A673 (cell line): ENCODE results near the gene TECPR1. TPM values are rescaled to one million over a fixed set of nuclear protein-coding genes. Genes with fewer than 3 reads are reported as not detected.

ENCODE experiments used
- BruUV-seq: library from RNA; stranded (reverse); fragments of 400-500 nt; replicated peaks from 2 replicates; lab custom pipeline; 2021; lab: Mats Ljungman, UMichigan
- CTCF ChIA-PET: fragments of 300-600 bp; sonication (Branson Sonifier 250); formaldehyde crosslinking; loops from one replicate; lab custom pipeline; 2022; ENCODE audit warnings: antibody characterized with exemption; lab: Charles Lee
- POLR2A ChIA-PET: fragments of 300-600 bp; sonication (Branson Sonifier 250); formaldehyde crosslinking; loops from one replicate; lab custom pipeline; 2022; ENCODE audit warnings: antibody characterized with exemption; ENCODE audit not compliant: low non-redundant PET; lab: Charles Lee
- DNase-seq: peaks from one replicate; pipeline ENCODE4 v3.0.0-alpha.2; 2015; ENCODE audit warnings: low spot score
- H3K27ac ChIP-seq: fragments of 200-600 bp; sonication (generic); 2 replicates; pipeline ENCODE4 v1.5.1; 2016; ENCODE audit warnings: mixed run types, low read depth, mild to moderate bottlenecking, mixed read lengths, antibody characterized with exemption, low read length; ENCODE audit not compliant: poor library complexity, severe bottlenecking
- H3K27me3 ChIP-seq: fragments of 200-600 bp; sonication (generic); replicated peaks from 2 replicates; pipeline ENCODE4 v1.6.1; 2017; ENCODE audit warnings: mixed run types, low read depth, mild to moderate bottlenecking, mixed read lengths, antibody characterized with exemption, low read length; ENCODE audit not compliant: insufficient read depth, poor library complexity
- H3K36me3 ChIP-seq: fragments of 200-600 bp; sonication (generic); 2 replicates; pipeline ENCODE4 v1.6.1; 2016; ENCODE audit warnings: mixed run types, mild to moderate bottlenecking, mixed read lengths, antibody characterized with exemption, low read length; ENCODE audit not compliant: insufficient read depth, poor library complexity, severe bottlenecking
- H3K4me1 ChIP-seq: fragments of 200-600 bp; sonication (generic); 2 replicates; pipeline ENCODE4 v1.6.1; 2017; ENCODE audit warnings: mixed run types, mild to moderate bottlenecking, mixed read lengths, antibody characterized with exemption, low read length; ENCODE audit not compliant: insufficient read depth, poor library complexity, severe bottlenecking
- H3K4me3 ChIP-seq: fragments of 200-600 bp; sonication (generic); 2 replicates; pipeline ENCODE4 v1.5.1; 2016; ENCODE audit warnings: low read depth, mixed run types, mild to moderate bottlenecking, mixed read lengths, low read length; ENCODE audit not compliant: poor library complexity, severe bottlenecking
- H3K9me3 ChIP-seq: fragments of 200-600 bp; sonication (generic); 2 replicates; pipeline ENCODE4 v1.6.1; 2016; ENCODE audit warnings: mixed run types, low read depth, mild to moderate bottlenecking, mixed read lengths, antibody characterized with exemption, low read length; ENCODE audit not compliant: poor library complexity, severe bottlenecking
- CTCF ChIP-seq: fragments of 300-800, 200-600 bp; sonication (generic); conservative IDR thresholded peaks from 2 replicates; pipeline ENCODE4 v1.5.1; 2017; ENCODE audit warnings: low read depth, mild to moderate bottlenecking, antibody characterized with exemption, low read length, moderate library complexity, mixed read lengths
- EZH2 ChIP-seq: fragments of 200-600 bp; sonication (generic); IDR thresholded peaks from 2 replicates; pipeline ENCODE4 v1.6.1; 2017; ENCODE audit warnings: borderline replicate concordance, low read depth, mild to moderate bottlenecking, mixed read lengths, antibody characterized with exemption, low read length; ENCODE audit not compliant: poor library complexity, severe bottlenecking
- intact Hi-C: fragments of 100-400 bp; cut with micrococcal nuclease; formaldehyde crosslinking; loops from one replicate; pipeline ENCODE4 v1.10.0; 2022; ENCODE audit not compliant: unreplicated experiment
- total RNA-seq: library from RNA; stranded (reverse); gene quantifications from 2 replicates; pipeline ENCODE4 v1.2.3, GENCODE V29; 2021

TECPR1 gene
- total RNA-seq, 1 experiment from 2014 or later: 25.9 TPM

GRCh38 chr7:98252425-98253054 lies 508 bp upstream of the TECPR1 start:
- no peak for TF ChIP-seq EZH2
- TF ChIP-seq CTCF: no peak
- ChIA-PET POLR2A (no interaction called here), CTCF (no interaction called here)
- peak overlapping the region; percentile 69 for H3K27ac ChIP-seq
- H3K36me3 ChIP-seq: peaks cover 3% of the 10 kb centered on the region
- no peaks in the 10 kb centered on the region for H3K9me3 ChIP-seq
- no TSS peak for BruUV-seq
- peak overlapping the region; percentile 90 for H3K4me3 ChIP-seq
- no peak for DNase-seq
- intact Hi-C loops: no loop called here
- peaks cover 4% of the 10 kb centered on the region for H3K4me1 ChIP-seq
- no peaks in the 10 kb centered on the region for H3K27me3 ChIP-seq

GRCh38 chr7:98251231-98251600 lies 816 bp downstream of the TECPR1 start:
- Histone ChIP-seq H3K9me3 (no peaks in the 10 kb centered on the region), H3K27me3 (no peaks in the 10 kb centered on the region), H3K36me3 (no peaks in the 10 kb centered on the region), H3K4me1 (peaks cover 4% of the 10 kb centered on the region), H3K4me3 (peak overlapping the region; percentile 90), H3K27ac (no peak overlapping the region)
- intact Hi-C loops: no loop called here
- CTCF ChIA-PET: no interaction called here
- no peak for DNase-seq
- POLR2A ChIA-PET: no interaction called here
- no peak for TF ChIP-seq EZH2
- no peak for TF ChIP-seq CTCF
- BruUV-seq: no TSS peak

GRCh38 chr7:98250789-98251188 lies 1.2 kb downstream of the TECPR1 start:
- Histone ChIP-seq H3K27ac (no peak overlapping the region), H3K9me3 (no peaks in the 10 kb centered on the region), H3K4me3 (no peak overlapping the region), H3K36me3 (no peaks in the 10 kb centered on the region), H3K4me1 (peaks cover 4% of the 10 kb centered on the region), H3K27me3 (no peaks in the 10 kb centered on the region)
- no peak for DNase-seq
- intact Hi-C loops: no loop called here
- POLR2A ChIA-PET: interaction anchor here (0.7 kb wide), 1 partner anchor 296 kb away, joined by 8 read pairs; no protein-coding TSS in a partner anchor
- TF ChIP-seq EZH2 (no peak), CTCF (no peak)
- no TSS peak for BruUV-seq
- CTCF ChIA-PET: no interaction called here
